ENCODE measurements around the gene SUGCT.

DNA sequence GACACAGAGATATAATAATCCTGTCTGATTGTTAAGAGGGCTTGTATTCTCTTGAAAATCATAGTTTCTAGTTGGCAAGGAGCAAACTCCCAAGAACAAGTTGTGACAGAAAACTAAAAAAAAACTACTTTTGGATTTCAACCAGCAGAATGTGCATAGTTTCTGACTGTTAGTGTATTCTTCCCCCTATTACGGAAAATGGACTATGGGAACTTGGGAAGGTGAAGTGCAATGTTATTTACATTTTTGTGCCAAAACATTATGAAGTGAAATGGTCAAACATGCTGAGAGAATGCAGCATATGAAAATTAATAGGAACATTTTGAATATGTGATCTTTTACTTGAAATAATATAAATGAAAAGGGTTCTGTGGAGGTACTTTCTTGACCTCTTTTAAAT, 660.8 kb downstream of the SUGCT start:
- TF ChIP-seq, protein P1, sequence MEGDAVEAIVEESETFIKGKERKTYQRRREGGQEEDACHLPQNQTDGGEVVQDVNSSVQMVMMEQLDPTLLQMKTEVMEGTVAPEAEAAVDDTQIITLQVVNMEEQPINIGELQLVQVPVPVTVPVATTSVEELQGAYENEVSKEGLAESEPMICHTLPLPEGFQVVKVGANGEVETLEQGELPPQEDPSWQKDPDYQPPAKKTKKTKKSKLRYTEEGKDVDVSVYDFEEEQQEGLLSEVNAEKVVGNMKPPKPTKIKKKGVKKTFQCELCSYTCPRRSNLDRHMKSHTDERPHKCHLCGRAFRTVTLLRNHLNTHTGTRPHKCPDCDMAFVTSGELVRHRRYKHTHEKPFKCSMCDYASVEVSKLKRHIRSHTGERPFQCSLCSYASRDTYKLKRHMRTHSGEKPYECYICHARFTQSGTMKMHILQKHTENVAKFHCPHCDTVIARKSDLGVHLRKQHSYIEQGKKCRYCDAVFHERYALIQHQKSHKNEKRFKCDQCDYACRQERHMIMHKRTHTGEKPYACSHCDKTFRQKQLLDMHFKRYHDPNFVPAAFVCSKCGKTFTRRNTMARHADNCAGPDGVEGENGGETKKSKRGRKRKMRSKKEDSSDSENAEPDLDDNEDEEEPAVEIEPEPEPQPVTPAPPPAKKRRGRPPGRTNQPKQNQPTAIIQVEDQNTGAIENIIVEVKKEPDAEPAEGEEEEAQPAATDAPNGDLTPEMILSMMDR (conservative IDR thresholded peaks at IDR 0.05): no peak
- no peak for TF ChIP-seq ZFX (IDR thresholded peaks at IDR 0.05)

All from C4-2B (cell line).